ENCODE results near the gene GRIK5. TPM values are rescaled to one million over a fixed set of nuclear protein-coding genes. Genes with fewer than 3 reads are reported as not detected.

The GRIK5 gene
- total RNA-seq, 4 donors from 2014 or later = 0.57 to 7.4 (median 0.89) TPM

DNA sequence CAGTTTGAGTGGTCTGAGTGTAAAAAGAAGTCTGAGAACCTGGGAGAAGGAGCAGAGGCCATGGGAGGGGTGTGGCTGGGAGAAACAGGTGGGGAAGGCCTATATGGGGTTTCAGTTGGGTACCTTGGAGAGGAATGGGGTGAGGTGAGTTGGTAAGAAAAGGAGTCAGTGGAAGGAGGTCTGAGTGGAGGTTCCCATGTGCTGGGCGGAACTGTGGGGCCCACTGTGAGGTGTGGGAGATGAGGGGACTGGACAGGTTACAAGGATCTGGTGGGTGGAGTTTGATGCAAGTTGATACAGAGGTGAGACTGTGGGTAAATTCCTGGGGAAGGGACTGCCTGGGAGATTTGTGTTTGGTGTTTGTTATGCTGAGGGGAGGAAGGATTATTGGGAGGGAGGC, 8.1 kb upstream of the GRIK5 start:
- no peaks in the 10 kb centered on the region for H3K27me3 ChIP-seq
- no peak overlapping the region for H3K4me3 ChIP-seq
- TF ChIP-seq, protein P1, sequence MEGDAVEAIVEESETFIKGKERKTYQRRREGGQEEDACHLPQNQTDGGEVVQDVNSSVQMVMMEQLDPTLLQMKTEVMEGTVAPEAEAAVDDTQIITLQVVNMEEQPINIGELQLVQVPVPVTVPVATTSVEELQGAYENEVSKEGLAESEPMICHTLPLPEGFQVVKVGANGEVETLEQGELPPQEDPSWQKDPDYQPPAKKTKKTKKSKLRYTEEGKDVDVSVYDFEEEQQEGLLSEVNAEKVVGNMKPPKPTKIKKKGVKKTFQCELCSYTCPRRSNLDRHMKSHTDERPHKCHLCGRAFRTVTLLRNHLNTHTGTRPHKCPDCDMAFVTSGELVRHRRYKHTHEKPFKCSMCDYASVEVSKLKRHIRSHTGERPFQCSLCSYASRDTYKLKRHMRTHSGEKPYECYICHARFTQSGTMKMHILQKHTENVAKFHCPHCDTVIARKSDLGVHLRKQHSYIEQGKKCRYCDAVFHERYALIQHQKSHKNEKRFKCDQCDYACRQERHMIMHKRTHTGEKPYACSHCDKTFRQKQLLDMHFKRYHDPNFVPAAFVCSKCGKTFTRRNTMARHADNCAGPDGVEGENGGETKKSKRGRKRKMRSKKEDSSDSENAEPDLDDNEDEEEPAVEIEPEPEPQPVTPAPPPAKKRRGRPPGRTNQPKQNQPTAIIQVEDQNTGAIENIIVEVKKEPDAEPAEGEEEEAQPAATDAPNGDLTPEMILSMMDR (IDR thresholded peaks at IDR 0.05) = no peak
- no peak for TF ChIP-seq POLR2A (IDR thresholded peaks at IDR 0.05)
- DNase-seq = no peak
- no peaks in the 10 kb centered on the region for H3K9me3 ChIP-seq
- peaks cover 0 to 31% (median 5%) of the 10 kb centered on the region in 4 donors for H3K4me1 ChIP-seq
- H3K36me3 ChIP-seq = peaks cover 0 to 30% (median 0%) of the 10 kb centered on the region in 3 donors
- H3K27ac ChIP-seq = no peak overlapping the region

- no peaks in the 10 kb centered on the region for H3K27me3 ChIP-seq
- peak in 2 of 3 donors; percentile 58 to 70 for DNase-seq
- peaks cover 0 to 30% (median 0%) of the 10 kb centered on the region in 3 donors for H3K36me3 ChIP-seq
- no peaks in the 10 kb centered on the region for H3K9me3 ChIP-seq
- H3K4me3 ChIP-seq = peak overlapping the region; percentile 89 to 100 (median 96)
- peaks cover 0 to 22% (median 5%) of the 10 kb centered on the region in 4 donors for H3K4me1 ChIP-seq
- TF ChIP-seq POLR2A (IDR thresholded peaks at IDR 0.05) = no peak
- TF ChIP-seq, protein P1 (IDR thresholded peaks at IDR 0.05) = no peak
- peak overlapping the region; percentile 80 to 97 (median 96) for H3K27ac ChIP-seq
These were observed 6.5 kb upstream of the GRIK5 start for GRCh38 chr19:42076380-42076944.

- Histone ChIP-seq H3K4me3 (peak within 1 kb of the TSS; percentile 89 to 100 (median 96)), H3K36me3 (peaks cover 0 to 24% (median 0%) of the 10 kb centered on the region in 3 donors), H3K27me3 (no peaks in the 10 kb centered on the region), H3K4me1 (peaks cover 0 to 15% (median 5%) of the 10 kb centered on the region in 4 donors), H3K9me3 (no peaks in the 10 kb centered on the region), H3K27ac (peak within 1 kb of the TSS; percentile 96 to 97 (median 96))
- peak; percentile 98 to 99 (median 98) for DNase-seq
- TF ChIP-seq, protein P1 (IDR thresholded peaks at IDR 0.05) = peak in 2 of 6 experiments; percentile 4 to 19
- TF ChIP-seq POLR2A (IDR thresholded peaks at IDR 0.05) = peak; percentile 66 to 84
These were observed 5.8 kb upstream of the GRIK5 start, which contains the start of gene ZNF574 for GRCh38 chr19:42075616-42076379. ZNF574 (plus strand) TSS chr19:42076166; CDS start chr19:42078607, 2,441 bp downstream.

GRCh38 chr19:42075364-42075615, 5.3 kb upstream of the GRIK5 start:
- TF ChIP-seq, protein P1 (IDR thresholded peaks at IDR 0.05) = no peak
- TF ChIP-seq POLR2A (IDR thresholded peaks at IDR 0.05) = no peak
- DNase-seq = no peak
- Histone ChIP-seq H3K4me1 (peaks cover 0 to 15% (median 5%) of the 10 kb centered on the region in 4 donors), H3K9me3 (no peaks in the 10 kb centered on the region), H3K27me3 (no peaks in the 10 kb centered on the region), H3K36me3 (peaks cover 0 to 19% (median 0%) of the 10 kb centered on the region in 3 donors), H3K27ac (peak overlapping the region; percentile 95 to 97 (median 96)), H3K4me3 (peak overlapping the region; percentile 89 to 100 (median 96))

DNA sequence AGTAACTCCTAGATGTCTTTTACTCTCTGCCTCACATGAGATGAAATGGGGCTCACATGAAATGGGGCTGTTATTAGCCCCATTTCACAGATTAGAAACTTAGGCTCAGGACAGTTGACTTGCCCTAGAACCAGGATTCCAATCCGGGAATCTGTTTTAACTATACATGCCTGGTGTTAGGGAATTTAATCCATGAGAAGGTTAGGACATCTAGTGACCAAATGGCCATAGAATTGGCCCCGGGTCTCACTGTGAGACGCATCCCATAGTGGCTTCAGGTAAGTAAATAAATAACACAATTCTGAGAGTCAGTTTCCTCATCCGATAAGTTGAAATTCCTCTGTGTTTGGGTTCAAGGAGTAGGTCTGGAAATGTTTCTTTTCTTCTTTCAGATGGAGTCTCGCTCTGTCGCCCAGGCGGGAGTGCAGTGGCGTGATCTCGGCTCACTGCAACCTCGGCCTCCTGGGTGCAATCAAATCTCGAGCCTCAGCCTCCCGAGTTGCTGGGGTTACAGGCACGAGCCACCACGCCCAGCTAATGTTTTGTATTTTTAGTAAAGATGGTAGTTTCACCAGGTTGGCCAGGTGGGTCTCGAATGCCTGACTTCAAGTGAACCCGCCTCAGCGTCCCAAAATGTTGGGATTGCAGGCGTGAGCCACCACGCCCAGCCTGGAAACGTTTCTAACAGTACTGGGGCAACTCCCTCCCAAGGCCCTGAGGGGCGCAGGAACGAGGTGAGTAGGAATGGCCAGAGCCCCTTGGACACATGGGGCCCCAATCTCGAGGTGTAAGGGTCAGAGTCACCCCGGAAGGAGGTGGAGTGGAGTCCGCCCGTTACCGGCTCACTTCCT, 4.7 kb upstream of the GRIK5 start:
- Histone ChIP-seq H3K4me1 (peaks cover 0 to 15% (median 5%) of the 10 kb centered on the region in 4 donors), H3K27ac (peak overlapping the region; percentile 95 to 97 (median 96)), H3K4me3 (peak overlapping the region; percentile 89 to 100 (median 96)), H3K9me3 (no peaks in the 10 kb centered on the region), H3K36me3 (peaks cover 0 to 13% (median 0%) of the 10 kb centered on the region in 3 donors), H3K27me3 (peaks cover 0 to 2% of the 10 kb centered on the region in 2 donors)
- DNase-seq = peak in 2 of 3 donors; percentile 58 to 65
- TF ChIP-seq, protein P1 (IDR thresholded peaks at IDR 0.05) = no peak
- TF ChIP-seq POLR2A (IDR thresholded peaks at IDR 0.05) = no peak
